ENCODE measurements around the gene ARHGAP45.
"Not testable (repeated sequence)": the region's sequence is repeated elsewhere in the genome, so short reads cannot be mapped to it uniquely, and the experiment has no call there.

The ARHGAP45 gene

GRCh38 chr19:1113030-1113985, 46.3 kb downstream of the ARHGAP45 start:
- in situ Hi-C loops (cut with HindIII; ENCODE audit: low sequenced_read_pairs): no loop called here

GRCh38 chr19:1113986-1114483, 47.1 kb downstream of the ARHGAP45 start:
- in situ Hi-C loops (cut with HindIII; ENCODE audit: low sequenced_read_pairs): no loop called here

GRCh38 chr19:1114728-1115127, 47.8 kb downstream of the ARHGAP45 start:
- in situ Hi-C loops (cut with HindIII; ENCODE audit: low sequenced_read_pairs): not testable (repeated sequence)

GRCh38 chr19:1115646-1116420, 48.9 kb downstream of the ARHGAP45 start:
- in situ Hi-C loops (cut with HindIII; ENCODE audit: low sequenced_read_pairs): no loop called here

GRCh38 chr19:1116726-1117581, 50.0 kb downstream of the ARHGAP45 start:
- in situ Hi-C loops (cut with HindIII; ENCODE audit: low sequenced_read_pairs): no loop called here

- in situ Hi-C loops (cut with HindIII; ENCODE audit: low sequenced_read_pairs): no loop called here
Measured at GRCh38 chr19:1117654-1118053, 50.7 kb downstream of the ARHGAP45 start.

GRCh38 chr19:1118999-1119398, 52.0 kb downstream of the ARHGAP45 start:
- in situ Hi-C loops (cut with HindIII; ENCODE audit: low sequenced_read_pairs): no loop called here

GRCh38 chr19:1119475-1120217, 52.7 kb downstream of the ARHGAP45 start:
- in situ Hi-C loops (cut with HindIII; ENCODE audit: low sequenced_read_pairs): no loop called here

- in situ Hi-C loops (cut with HindIII; ENCODE audit: low sequenced_read_pairs): no loop called here
Measured at GRCh38 chr19:1121395-1121794, 54.4 kb downstream of the ARHGAP45 start.

GRCh38 chr19:1122021-1122971, 55.3 kb downstream of the ARHGAP45 start:
- in situ Hi-C loops (cut with HindIII; ENCODE audit: low sequenced_read_pairs): no loop called here

- in situ Hi-C loops (cut with HindIII; ENCODE audit: low sequenced_read_pairs): no loop called here
Measured at GRCh38 chr19:1122972-1123363, 56.0 kb downstream of the ARHGAP45 start.

- in situ Hi-C loops (cut with HindIII; ENCODE audit: low sequenced_read_pairs): no loop called here
Measured at GRCh38 chr19:1123381-1123780, 56.4 kb downstream of the ARHGAP45 start.

- in situ Hi-C loops (cut with HindIII; ENCODE audit: low sequenced_read_pairs): no loop called here
Measured at GRCh38 chr19:1123885-1124677, 57.1 kb downstream of the ARHGAP45 start.

- in situ Hi-C loops (cut with HindIII; ENCODE audit: low sequenced_read_pairs): no loop called here
Measured at GRCh38 chr19:1125601-1126467, 58.9 kb downstream of the ARHGAP45 start.

- in situ Hi-C loops (cut with HindIII; ENCODE audit: low sequenced_read_pairs): no loop called here
Measured at GRCh38 chr19:1126984-1127760, 60.2 kb downstream of the ARHGAP45 start.

- in situ Hi-C loops (cut with HindIII; ENCODE audit: low sequenced_read_pairs): no loop called here
Measured at GRCh38 chr19:1128106-1128505, 61.1 kb downstream of the ARHGAP45 start.

All from DLD1 (cell line).